ENCODE data around the gene FOXO3.

Gene FOXO3

GRCh38 chr6:108576709-108577108 lies 16.0 kb downstream of the FOXO3 start:
- DNase-seq, result no peak

- DNase-seq, result no peak
Observed at GRCh38 chr6:108578166-108578565, 17.4 kb downstream of the FOXO3 start.

GRCh38 chr6:108578595-108579327 lies 18.0 kb downstream of the FOXO3 start:
- no peak for DNase-seq

- no peak for DNase-seq
Observed at GRCh38 chr6:108579328-108579721, 18.6 kb downstream of the FOXO3 start.

- DNase-seq, result no peak
Observed at GRCh38 chr6:108580646-108581045, 19.9 kb downstream of the FOXO3 start.

- DNase-seq, result no peak
Observed at GRCh38 chr6:108581237-108581931, 20.7 kb downstream of the FOXO3 start.

GRCh38 chr6:108581932-108582475 lies 21.3 kb downstream of the FOXO3 start:
- no peak for DNase-seq

GRCh38 chr6:108582618-108583017 lies 21.9 kb downstream of the FOXO3 start:
- no peak for DNase-seq

GRCh38 chr6:108584323-108584722 lies 23.6 kb downstream of the FOXO3 start:
- DNase-seq, result no peak

- no peak for DNase-seq
Observed at GRCh38 chr6:108585359-108585758, 24.6 kb downstream of the FOXO3 start.

- DNase-seq, result no peak
Observed at GRCh38 chr6:108585921-108586536, 25.3 kb downstream of the FOXO3 start.

GRCh38 chr6:108587258-108588059 lies 26.7 kb downstream of the FOXO3 start:
- DNase-seq, result no peak

- DNase-seq, result no peak
Observed at GRCh38 chr6:108588586-108588985, 27.9 kb downstream of the FOXO3 start.

GRCh38 chr6:108589244-108589791 lies 28.6 kb downstream of the FOXO3 start:
- DNase-seq, result no peak

GRCh38 chr6:108591040-108591816 lies 30.5 kb downstream of the FOXO3 start:
- DNase-seq, result no peak

GRCh38 chr6:108592371-108593337 lies 31.9 kb downstream of the FOXO3 start:
- no peak for DNase-seq

GRCh38 chr6:108594151-108594550 lies 33.4 kb downstream of the FOXO3 start:
- DNase-seq, result no peak

- no peak for DNase-seq
Observed at GRCh38 chr6:108594640-108595039, 33.9 kb downstream of the FOXO3 start.

GRCh38 chr6:108596956-108597355 lies 36.2 kb downstream of the FOXO3 start:
- DNase-seq, result no peak

- no peak for DNase-seq
Observed at GRCh38 chr6:108597572-108598304, 37.0 kb downstream of the FOXO3 start.
